ENCODE results near the gene SCN11A. TPM values are rescaled to one million over a fixed set of nuclear protein-coding genes. Genes with fewer than 3 reads are reported as not detected.

Gene SCN11A
- total RNA-seq, 1 experiment from 2014 or later: not detected

GRCh38 chr3:39019299-39019698 lies 32.4 kb downstream of the SCN11A start:
- TF ChIP-seq, protein P1, sequence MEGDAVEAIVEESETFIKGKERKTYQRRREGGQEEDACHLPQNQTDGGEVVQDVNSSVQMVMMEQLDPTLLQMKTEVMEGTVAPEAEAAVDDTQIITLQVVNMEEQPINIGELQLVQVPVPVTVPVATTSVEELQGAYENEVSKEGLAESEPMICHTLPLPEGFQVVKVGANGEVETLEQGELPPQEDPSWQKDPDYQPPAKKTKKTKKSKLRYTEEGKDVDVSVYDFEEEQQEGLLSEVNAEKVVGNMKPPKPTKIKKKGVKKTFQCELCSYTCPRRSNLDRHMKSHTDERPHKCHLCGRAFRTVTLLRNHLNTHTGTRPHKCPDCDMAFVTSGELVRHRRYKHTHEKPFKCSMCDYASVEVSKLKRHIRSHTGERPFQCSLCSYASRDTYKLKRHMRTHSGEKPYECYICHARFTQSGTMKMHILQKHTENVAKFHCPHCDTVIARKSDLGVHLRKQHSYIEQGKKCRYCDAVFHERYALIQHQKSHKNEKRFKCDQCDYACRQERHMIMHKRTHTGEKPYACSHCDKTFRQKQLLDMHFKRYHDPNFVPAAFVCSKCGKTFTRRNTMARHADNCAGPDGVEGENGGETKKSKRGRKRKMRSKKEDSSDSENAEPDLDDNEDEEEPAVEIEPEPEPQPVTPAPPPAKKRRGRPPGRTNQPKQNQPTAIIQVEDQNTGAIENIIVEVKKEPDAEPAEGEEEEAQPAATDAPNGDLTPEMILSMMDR (IDR thresholded peaks at IDR 0.05; ENCODE audit: unreplicated experiment): no peak
- Mint-ChIP-seq H3K27me3 (ENCODE audit: insufficient read depth, unreplicated experiment) (peaks cover 17% of the 10 kb centered on the region), H3K9me3 (ENCODE audit: unreplicated experiment) (no peaks in the 10 kb centered on the region), H3K36me3 (ENCODE audit: insufficient read depth, unreplicated experiment) (no peaks in the 10 kb centered on the region), H3K4me1 (ENCODE audit: insufficient read depth, unreplicated experiment) (no peaks in the 10 kb centered on the region), H3K4me3 (ENCODE audit: unreplicated experiment) (no peak overlapping the region), H3K27ac (ENCODE audit: low read depth, unreplicated experiment) (no peak overlapping the region)
- DNase-seq (ENCODE audit: unreplicated experiment): no peak
- ChIA-PET POLR2A (no interaction called here), CTCF (interaction anchor here (1.0 kb wide), 1 partner anchor 19 kb away, joined by 5 read pairs; no protein-coding TSS in a partner anchor)
- intact Hi-C loops (cut with micrococcal nuclease): no loop called here
- no TSS peak for BruUV-seq (replicated peaks)

- Mint-ChIP-seq H3K9me3 (ENCODE audit: unreplicated experiment) (no peaks in the 10 kb centered on the region), H3K4me1 (ENCODE audit: insufficient read depth, unreplicated experiment) (no peaks in the 10 kb centered on the region), H3K27me3 (ENCODE audit: insufficient read depth, unreplicated experiment) (peaks cover 46% of the 10 kb centered on the region), H3K4me3 (ENCODE audit: unreplicated experiment) (no peak overlapping the region), H3K27ac (ENCODE audit: low read depth, unreplicated experiment) (no peak overlapping the region), H3K36me3 (ENCODE audit: insufficient read depth, unreplicated experiment) (no peaks in the 10 kb centered on the region)
- POLR2A ChIA-PET: no interaction called here
- intact Hi-C loops (cut with micrococcal nuclease): no loop called here
- BruUV-seq (replicated peaks): no TSS peak
- DNase-seq (ENCODE audit: unreplicated experiment): no peak
- TF ChIP-seq, protein P1 (IDR thresholded peaks at IDR 0.05; ENCODE audit: unreplicated experiment): no peak
- CTCF ChIA-PET: interaction anchor here (2.8 to 3.1 kb wide), 2 partner anchors 15 kb away, joined by 9 to 12 read pairs; no protein-coding TSS in a partner anchor
These were observed 36.3 kb downstream of the SCN11A start for GRCh38 chr3:39015418-39015817.

- Mint-ChIP-seq H3K4me1 (ENCODE audit: insufficient read depth, unreplicated experiment) (no peaks in the 10 kb centered on the region), H3K36me3 (ENCODE audit: insufficient read depth, unreplicated experiment) (no peaks in the 10 kb centered on the region), H3K27ac (ENCODE audit: low read depth, unreplicated experiment) (no peak overlapping the region), H3K9me3 (ENCODE audit: unreplicated experiment) (no peaks in the 10 kb centered on the region), H3K27me3 (ENCODE audit: insufficient read depth, unreplicated experiment) (peaks cover 49% of the 10 kb centered on the region), H3K4me3 (ENCODE audit: unreplicated experiment) (no peak overlapping the region)
- ChIA-PET POLR2A (interaction anchor here (0.6 kb wide), 1 partner anchor 41 kb away, joined by 3 read pairs; no protein-coding TSS in a partner anchor), CTCF (interaction anchor here (0.5 to 0.9 kb wide), 3 partner anchors 13 to 53 kb away, joined by 3 read pairs; no protein-coding TSS in a partner anchor)
- no peak for DNase-seq (ENCODE audit: unreplicated experiment)
- intact Hi-C loops (cut with micrococcal nuclease): no loop called here
- TF ChIP-seq, protein P1 (IDR thresholded peaks at IDR 0.05; ENCODE audit: unreplicated experiment): no peak
- no TSS peak for BruUV-seq (replicated peaks)
These were observed 37.7 kb downstream of the SCN11A start for GRCh38 chr3:39013921-39014509.

DNA sequence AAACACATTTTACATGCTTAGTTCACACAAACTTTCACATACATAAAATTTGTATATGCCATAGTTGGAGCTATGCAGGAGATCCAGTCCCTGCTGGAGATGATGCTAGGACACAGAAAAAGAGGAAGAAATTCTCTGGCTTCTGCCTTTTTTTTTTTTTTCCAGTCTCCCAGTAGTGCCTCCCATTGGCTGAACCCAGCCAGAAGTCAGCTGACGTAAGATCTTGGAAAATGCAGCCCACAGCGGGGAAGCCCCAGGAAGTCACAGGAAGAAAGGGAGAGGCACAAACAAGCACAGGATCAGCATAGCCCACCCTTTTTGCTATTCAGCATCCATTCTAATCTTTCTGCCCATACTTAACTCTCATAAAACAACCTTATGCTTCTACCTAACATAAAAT lies 38.5 kb downstream of the SCN11A start:
- H3K4me3 Mint-ChIP-seq (ENCODE audit: unreplicated experiment): no peak overlapping the region
- ChIA-PET CTCF (interaction anchor here (0.5 to 0.9 kb wide), 3 partner anchors 12 to 54 kb away, joined by 3 read pairs; no protein-coding TSS in a partner anchor), POLR2A (no interaction called here)
- intact Hi-C loops (cut with micrococcal nuclease): no loop called here
- no peak overlapping the region for H3K27ac Mint-ChIP-seq (ENCODE audit: low read depth, unreplicated experiment)
- H3K36me3 Mint-ChIP-seq (ENCODE audit: insufficient read depth, unreplicated experiment): no peaks in the 10 kb centered on the region
- no peak for DNase-seq (ENCODE audit: unreplicated experiment)
- H3K9me3 Mint-ChIP-seq (ENCODE audit: unreplicated experiment): no peaks in the 10 kb centered on the region
- TF ChIP-seq, protein P1 (IDR thresholded peaks at IDR 0.05; ENCODE audit: unreplicated experiment): no peak
- H3K27me3 Mint-ChIP-seq (ENCODE audit: insufficient read depth, unreplicated experiment): peaks cover 53% of the 10 kb centered on the region
- no peaks in the 10 kb centered on the region for H3K4me1 Mint-ChIP-seq (ENCODE audit: insufficient read depth, unreplicated experiment)
- no TSS peak for BruUV-seq (replicated peaks)

All from MCF 10A (cell line).